IPS DF 4.7 (cell line): ENCODE results near the gene KIF24.
"Not testable (repeated sequence)": the region's sequence is repeated elsewhere in the genome, so short reads cannot be mapped to it uniquely, and the experiment has no call there.

Experiments
- DNase-seq: peaks from one replicate; pipeline ENCODE4 v3.0.0-alpha.2; 2013; ENCODE audit warnings: low spot score; ENCODE audit errors: extremely low read depth

The KIF24 gene

GRCh38 chr9:34328500-34328986 lies 525 bp downstream of the KIF24 start:
- DNase-seq: no peak

GRCh38 chr9:34326690-34327089 lies 2.4 kb downstream of the KIF24 start:
- no peak for DNase-seq

- DNase-seq: no peak
These were observed 6.0 kb downstream of the KIF24 start for GRCh38 chr9:34322899-34323591.

GRCh38 chr9:34321451-34321850 lies 7.6 kb downstream of the KIF24 start:
- no peak for DNase-seq

GRCh38 chr9:34318163-34318790 lies 10.8 kb downstream of the KIF24 start:
- no peak for DNase-seq

DNA sequence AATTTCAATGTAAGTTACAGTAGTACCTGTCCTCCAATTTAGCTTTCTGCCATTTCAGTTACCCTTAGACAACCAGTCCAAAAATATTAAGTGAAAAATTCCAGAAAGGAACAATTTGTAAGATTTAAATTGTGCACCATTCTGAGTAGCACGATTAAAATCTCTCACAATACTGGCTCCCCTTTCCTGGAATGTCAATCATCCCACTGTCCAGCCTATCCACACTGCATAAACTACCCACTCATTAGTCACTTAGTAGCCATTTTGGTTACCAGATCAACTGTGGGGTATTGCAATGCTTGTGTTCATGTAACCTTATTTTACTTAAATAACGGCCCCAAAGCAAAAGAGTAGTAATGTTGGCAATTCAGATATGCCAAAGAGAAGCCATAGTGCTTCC lies 11.6 kb downstream of the KIF24 start:
- no peak for DNase-seq

DNA sequence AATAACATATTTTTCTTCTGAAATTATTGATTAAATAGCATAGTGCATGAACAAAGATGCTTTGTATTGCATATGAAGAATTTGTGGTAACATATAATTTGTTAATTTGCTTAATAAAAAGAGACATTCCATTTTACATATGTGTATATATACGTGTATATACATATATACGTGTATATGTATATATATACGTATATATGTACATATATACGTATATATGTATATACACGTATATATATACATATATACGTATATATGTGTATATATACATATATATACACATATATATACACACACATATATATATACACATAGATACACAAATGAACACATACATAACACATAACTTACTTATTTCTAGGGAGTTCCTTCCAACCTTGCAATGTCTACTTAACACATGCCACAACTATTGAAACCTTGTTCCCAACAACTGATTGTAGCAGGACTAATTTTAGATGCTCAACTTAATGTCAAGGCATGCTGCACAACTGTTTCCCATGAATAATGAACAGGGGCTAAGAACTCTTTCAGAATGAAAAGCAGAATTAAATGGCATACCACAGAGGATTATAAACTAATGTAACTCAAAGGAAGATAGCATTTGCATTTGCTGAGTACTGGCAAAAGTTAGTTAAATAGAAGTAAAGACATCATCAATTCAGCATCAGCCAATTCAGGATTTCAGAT lies 17.4 kb downstream of the KIF24 start:
- no peak for DNase-seq

GRCh38 chr9:34310215-34310614 lies 18.9 kb downstream of the KIF24 start:
- DNase-seq: no peak

DNA sequence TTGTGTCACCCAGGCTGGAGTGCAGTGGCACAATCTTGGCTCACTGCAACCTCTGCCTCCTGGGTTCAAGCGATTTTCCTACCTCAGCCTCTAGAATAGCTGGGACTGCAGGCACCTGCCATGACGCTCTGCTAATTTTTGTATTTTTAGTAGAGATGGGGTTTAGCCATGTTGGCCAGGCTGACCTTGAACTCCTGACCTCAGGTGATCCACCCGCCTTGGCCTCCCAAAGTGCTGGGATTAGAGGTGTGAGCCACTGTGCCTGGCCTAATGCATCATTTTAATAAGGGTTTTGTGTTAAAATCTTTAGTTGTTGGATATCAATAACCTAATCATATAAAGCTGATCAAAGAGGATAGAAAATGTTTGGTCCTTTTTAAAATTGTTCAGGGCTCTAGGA lies 20.8 kb downstream of the KIF24 start:
- DNase-seq: not testable (repeated sequence)

DNA sequence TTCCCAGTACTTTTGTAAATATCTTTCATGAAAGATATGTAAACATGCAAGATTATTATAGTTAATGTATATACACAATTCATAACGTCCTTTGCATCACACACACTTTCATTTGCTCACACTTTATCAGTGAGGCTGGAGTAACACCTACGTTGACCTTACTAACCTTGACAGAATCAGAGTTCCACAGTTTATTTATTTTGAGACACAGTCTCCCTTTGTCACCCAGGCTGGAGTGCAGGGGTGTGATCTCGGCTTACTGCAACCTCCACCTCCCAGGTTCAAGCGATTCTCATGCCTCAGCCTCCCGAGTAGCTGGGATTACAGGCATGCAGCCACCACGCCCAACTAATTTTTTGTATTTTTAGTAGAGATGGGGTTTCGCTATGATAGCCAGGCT lies 28.0 kb downstream of the KIF24 start:
- not testable (repeated sequence) for DNase-seq

- no peak for DNase-seq
These were observed 36.5 kb downstream of the KIF24 start for GRCh38 chr9:34292552-34292951.

DNA sequence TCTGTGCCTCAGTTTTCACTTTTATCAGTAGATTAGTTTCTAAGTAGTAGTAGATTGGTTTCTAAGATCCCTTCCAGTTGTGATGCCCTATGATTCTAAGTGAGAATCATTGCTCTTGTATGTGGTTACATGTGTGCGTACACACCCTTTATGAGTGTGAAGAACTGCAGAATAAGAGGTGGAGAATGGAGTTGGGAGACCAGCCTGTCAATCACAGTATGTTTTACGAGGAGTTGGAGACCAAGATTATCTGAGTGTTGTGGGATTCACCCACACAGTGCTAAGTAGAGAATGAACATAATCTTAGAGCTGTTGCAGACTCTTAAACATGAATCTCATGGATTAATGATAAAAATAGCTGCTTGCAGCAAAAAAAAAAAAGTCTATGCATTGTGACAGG lies 37.6 kb downstream of the KIF24 start:
- DNase-seq: no peak

DNA sequence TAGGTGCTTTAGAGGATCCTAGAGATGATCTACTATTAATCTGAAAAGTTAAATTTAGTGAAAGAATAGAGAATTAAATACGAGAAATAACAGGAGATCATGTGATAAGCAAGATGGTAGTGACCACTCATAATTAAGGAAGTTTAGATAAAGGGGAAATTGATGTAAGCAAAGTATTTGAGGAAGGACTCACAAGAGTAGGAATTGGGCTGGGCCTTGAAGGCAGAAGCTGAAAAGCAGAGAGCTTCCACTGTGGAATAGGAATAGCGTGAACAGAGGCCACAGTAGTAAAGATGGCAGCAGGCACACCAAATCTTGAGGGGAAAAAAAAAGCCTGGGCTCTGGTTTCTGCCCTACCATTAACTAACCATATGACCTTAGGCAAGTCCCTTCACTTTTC lies 38.0 kb downstream of the KIF24 start:
- DNase-seq: no peak

GRCh38 chr9:34289159-34289558 lies 39.9 kb downstream of the KIF24 start:
- no peak for DNase-seq

DNA sequence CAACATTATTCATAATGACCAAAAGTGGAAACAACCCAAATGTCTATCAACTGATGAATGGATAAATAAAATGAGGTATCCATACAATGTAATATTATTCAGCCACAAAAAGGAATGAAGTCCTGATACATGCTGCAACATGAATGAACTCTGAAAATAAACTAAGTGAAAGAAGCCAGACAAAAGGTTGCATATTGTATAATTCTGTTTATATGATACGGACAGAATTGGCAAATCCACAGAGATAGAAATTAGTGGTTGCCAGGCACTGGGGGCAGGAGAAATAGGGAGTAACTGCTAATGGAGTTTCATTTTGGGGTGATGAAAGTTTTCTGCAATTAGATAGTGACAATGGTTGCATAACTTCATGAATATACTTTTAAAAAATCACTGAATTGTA lies 47.0 kb downstream of the KIF24 start:
- DNase-seq: no peak

GRCh38 chr9:34279411-34279810 lies 49.7 kb downstream of the KIF24 start:
- DNase-seq: no peak
